ENCODE data around the gene OR2AE1.

OR2AE1 gene

DNA sequence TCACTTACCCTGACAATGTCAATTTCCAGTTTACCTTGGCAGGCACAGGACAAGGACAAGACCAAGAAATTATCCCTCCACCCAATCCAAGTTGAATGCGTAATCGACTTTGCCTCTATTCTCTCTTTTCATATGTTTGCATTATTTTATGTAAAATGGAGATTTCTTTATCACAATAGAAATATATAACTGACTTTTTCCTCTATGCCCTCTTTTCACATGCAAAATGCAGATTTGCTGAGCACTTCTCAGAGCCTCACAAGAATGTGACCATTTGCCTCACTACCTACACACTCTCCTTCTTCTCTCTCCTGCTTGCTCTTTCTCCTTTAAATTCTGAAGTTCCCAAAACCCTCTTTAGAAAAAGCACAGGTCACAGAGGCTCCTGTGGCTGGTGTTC, 33.9 kb downstream of the OR2AE1 start:
- TF ChIP-seq, protein P1, sequence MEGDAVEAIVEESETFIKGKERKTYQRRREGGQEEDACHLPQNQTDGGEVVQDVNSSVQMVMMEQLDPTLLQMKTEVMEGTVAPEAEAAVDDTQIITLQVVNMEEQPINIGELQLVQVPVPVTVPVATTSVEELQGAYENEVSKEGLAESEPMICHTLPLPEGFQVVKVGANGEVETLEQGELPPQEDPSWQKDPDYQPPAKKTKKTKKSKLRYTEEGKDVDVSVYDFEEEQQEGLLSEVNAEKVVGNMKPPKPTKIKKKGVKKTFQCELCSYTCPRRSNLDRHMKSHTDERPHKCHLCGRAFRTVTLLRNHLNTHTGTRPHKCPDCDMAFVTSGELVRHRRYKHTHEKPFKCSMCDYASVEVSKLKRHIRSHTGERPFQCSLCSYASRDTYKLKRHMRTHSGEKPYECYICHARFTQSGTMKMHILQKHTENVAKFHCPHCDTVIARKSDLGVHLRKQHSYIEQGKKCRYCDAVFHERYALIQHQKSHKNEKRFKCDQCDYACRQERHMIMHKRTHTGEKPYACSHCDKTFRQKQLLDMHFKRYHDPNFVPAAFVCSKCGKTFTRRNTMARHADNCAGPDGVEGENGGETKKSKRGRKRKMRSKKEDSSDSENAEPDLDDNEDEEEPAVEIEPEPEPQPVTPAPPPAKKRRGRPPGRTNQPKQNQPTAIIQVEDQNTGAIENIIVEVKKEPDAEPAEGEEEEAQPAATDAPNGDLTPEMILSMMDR (IDR thresholded peaks at IDR 0.05; ENCODE audit: low read depth, low read length, missing control alignments): no peak
- no peak overlapping the region for H3K4me3 ChIP-seq (replicated peaks; ENCODE audit: low read depth, low read length)
- DNase-seq (ENCODE audit: extremely low read depth, low read depth): no peak

DNA sequence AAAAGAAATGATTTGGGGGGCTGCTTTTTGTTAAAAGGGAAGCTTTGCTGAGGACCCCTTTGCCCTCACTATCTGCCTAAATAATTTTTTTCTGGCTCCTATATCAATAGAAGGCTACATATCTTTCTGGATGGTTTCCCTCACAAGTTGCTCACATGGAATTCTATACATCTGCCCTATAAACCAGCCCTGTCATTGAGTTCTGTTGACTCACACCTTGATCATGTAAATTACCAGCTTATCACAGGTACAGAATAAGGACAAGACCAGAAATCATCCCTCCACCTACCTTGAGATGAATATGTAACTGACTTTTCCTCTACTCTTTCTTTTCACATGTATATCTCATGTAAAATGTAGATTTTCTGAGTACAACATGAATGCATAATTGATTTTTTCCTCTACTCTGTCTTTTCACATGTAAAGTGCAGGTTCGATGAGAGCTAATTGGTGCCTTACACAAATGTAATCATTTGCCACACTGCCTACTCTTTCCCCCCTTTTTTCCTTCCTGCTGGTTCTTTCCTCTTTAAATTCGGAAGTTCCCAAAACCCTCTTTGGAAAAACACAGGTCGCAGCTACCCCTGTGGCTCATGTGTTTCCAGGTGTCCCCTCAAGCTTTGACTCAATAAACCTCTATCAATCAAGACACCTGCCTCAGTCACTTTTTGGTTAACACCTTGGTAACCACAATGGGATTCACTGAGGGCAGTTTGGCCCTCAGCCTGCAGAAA, 36.5 kb downstream of the OR2AE1 start:
- TF ChIP-seq, protein P1 (IDR thresholded peaks at IDR 0.05; ENCODE audit: low read depth, low read length, missing control alignments): no peak
- no peak overlapping the region for H3K4me3 ChIP-seq (replicated peaks; ENCODE audit: low read depth, low read length)
- DNase-seq (ENCODE audit: extremely low read depth, low read depth): no peak

DNA sequence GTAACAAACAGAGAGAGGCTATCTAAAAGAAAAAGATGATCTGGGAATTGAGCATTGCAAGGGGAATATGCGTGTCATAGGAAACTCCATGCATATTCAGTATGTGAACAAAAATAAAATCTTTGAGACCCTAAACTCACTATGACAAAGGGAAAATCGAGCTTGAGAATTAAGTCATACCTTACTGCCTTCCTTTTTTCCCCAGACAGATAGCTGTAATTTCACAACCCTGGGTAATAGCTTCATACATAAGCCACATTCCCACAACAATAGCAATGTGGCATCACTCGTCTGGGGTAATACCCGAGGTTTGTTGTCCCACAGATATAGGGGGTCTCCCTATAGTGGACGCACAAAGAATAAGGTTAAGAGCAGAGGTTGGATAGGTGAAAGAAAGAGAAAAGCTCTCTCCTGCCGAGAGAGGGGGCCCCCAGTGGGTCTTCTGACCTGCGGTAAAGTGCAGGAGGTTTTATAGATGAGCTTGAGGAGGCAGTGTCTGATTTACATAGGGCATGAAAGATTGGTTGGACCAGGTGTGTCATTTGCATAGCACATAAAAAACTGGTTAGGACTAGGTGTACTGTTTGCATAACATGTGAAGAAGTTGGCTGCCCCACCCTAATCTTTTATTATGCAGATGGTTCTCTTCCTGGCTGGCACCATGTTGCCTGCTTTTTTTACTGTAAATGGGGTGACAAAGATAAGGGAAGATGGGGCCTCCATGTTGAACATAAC, 37.4 kb downstream of the OR2AE1 start:
- no peak for DNase-seq (ENCODE audit: extremely low read depth, low read depth)
- TF ChIP-seq, protein P1 (IDR thresholded peaks at IDR 0.05; ENCODE audit: low read depth, low read length, missing control alignments): no peak
- no peak overlapping the region for H3K4me3 ChIP-seq (replicated peaks; ENCODE audit: low read depth, low read length)

DNA sequence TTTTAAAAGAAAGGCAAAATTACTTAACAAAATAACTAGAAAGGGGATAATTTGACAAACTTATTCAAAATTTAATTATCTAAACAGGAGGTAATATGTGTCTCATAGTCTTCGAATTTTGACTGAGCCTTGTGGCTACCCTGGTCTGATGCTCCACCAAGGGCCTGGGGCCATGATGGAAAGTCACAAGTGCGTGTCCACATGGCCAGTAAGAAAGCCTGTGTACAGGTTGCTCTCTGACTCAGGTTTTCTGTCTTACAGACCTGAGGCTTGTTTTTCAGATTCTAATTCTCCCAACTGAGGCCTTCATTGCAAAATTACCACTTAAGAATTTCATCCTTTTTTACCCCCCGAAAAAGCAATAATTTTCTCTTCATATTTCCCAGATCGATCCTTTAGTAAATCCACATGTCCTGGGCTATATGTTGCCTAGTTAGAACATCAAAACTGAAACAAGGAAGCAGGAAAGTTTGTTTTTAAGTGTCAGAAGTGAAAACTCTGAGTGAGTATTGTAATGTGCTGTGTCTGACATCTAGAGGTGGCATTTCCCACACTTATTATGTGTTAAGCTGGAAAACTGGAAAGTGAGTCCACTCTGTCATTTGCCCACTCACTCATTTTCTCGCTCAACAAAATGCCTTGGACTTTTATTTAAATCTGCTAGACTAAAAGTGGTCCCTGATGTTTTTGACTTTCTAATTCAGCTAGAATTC, 39.0 kb downstream of the OR2AE1 start:
- TF ChIP-seq, protein P1 (IDR thresholded peaks at IDR 0.05; ENCODE audit: low read depth, low read length, missing control alignments): no peak
- no peak for DNase-seq (ENCODE audit: extremely low read depth, low read depth)
- H3K4me3 ChIP-seq (replicated peaks; ENCODE audit: low read depth, low read length): no peak overlapping the region

DNA sequence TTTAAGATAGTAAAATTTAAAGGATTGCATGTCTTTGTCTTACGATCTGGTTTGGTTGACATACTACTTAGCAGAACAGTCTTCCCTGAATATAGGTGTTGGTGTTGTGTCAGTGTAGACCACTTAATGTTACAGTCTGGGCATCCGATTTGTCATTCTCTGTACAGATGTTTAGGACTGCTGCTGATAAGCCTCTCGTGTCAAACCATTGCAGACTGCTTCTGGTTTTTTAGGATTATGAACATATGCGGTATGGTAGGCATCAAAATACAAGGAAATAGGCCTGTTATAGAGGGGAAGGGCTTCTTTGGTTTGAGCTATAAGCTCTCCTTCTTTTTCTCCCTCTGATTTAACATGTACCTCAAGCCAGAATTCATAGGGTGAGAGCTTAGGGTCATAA, 41.6 kb downstream of the OR2AE1 start:
- no peak for DNase-seq (ENCODE audit: extremely low read depth, low read depth)
- no peak overlapping the region for H3K4me3 ChIP-seq (replicated peaks; ENCODE audit: low read depth, low read length)
- TF ChIP-seq, protein P1 (IDR thresholded peaks at IDR 0.05; ENCODE audit: low read depth, low read length, missing control alignments): no peak

DNA sequence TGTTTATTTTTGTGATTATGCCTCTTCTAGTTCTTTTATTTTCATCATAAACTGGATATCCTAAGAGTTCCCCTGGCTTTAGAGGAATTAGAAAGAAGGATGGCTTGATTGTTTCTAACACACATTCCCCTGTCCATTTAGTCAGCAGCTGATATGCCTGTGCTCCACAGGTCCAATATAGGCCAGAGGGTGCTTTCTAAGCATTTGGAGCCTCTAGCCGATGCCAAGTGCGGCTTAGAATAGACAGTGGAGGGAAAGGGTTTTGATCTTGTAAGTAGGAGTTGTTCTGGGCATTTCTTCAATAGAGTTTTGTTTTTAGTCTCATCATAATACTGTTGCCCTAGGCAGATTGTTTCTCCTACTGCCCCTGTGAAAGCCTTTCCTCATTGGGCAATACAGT, 42.5 kb downstream of the OR2AE1 start:
- DNase-seq (ENCODE audit: extremely low read depth, low read depth): no peak
- no peak overlapping the region for H3K4me3 ChIP-seq (replicated peaks; ENCODE audit: low read depth, low read length)
- TF ChIP-seq, protein P1 (IDR thresholded peaks at IDR 0.05; ENCODE audit: low read depth, low read length, missing control alignments): no peak
